HG03280 (cell line): ENCODE measurements around the gene SFMBT2.

Experiments
- ATAC-seq: cut with Tn5 transposase; IDR thresholded peaks from one replicate; pipeline ENCODE4 v1.9.1; 2021; ENCODE audit warnings: mild to moderate bottlenecking, moderate library complexity; ENCODE audit not compliant: unreplicated experiment

SFMBT2 gene

GRCh38 chr10:7161484-7162250 lies 249.2 kb downstream of the SFMBT2 start:
- no peak for ATAC-seq

- no peak for ATAC-seq
These were observed 250.9 kb downstream of the SFMBT2 start for GRCh38 chr10:7159928-7160327.

- ATAC-seq: no peak
These were observed 251.3 kb downstream of the SFMBT2 start for GRCh38 chr10:7159517-7159916.

GRCh38 chr10:7157091-7157490 lies 253.7 kb downstream of the SFMBT2 start:
- ATAC-seq: no peak

- no peak for ATAC-seq
These were observed 257.1 kb downstream of the SFMBT2 start for GRCh38 chr10:7153750-7154149.

GRCh38 chr10:7152982-7153381 lies 257.9 kb downstream of the SFMBT2 start:
- ATAC-seq: no peak

- ATAC-seq: no peak
These were observed 258.5 kb downstream of the SFMBT2 start for GRCh38 chr10:7152341-7152740.

- ATAC-seq: no peak
These were observed 259.3 kb downstream of the SFMBT2 start for GRCh38 chr10:7151538-7151937.

GRCh38 chr10:7150349-7150748 lies 260.5 kb downstream of the SFMBT2 start:
- no peak for ATAC-seq

- no peak for ATAC-seq
These were observed 264.6 kb downstream of the SFMBT2 start for GRCh38 chr10:7146189-7146588.

GRCh38 chr10:7136016-7136415 lies 274.8 kb downstream of the SFMBT2 start:
- no peak for ATAC-seq

GRCh38 chr10:7135188-7135587 lies 275.6 kb downstream of the SFMBT2 start:
- no peak for ATAC-seq

- ATAC-seq: no peak
These were observed 276.4 kb downstream of the SFMBT2 start for GRCh38 chr10:7134448-7134847.

GRCh38 chr10:7133958-7134357 lies 276.9 kb downstream of the SFMBT2 start:
- no peak for ATAC-seq

- ATAC-seq: no peak
These were observed 277.6 kb downstream of the SFMBT2 start for GRCh38 chr10:7133278-7133677.

GRCh38 chr10:7130191-7130911 lies 280.5 kb downstream of the SFMBT2 start:
- no peak for ATAC-seq

- ATAC-seq: no peak
These were observed 287.1 kb downstream of the SFMBT2 start for GRCh38 chr10:7123774-7124173.

- ATAC-seq: no peak
These were observed 288.3 kb downstream of the SFMBT2 start for GRCh38 chr10:7122561-7122960.

- peak; percentile 55 for ATAC-seq
These were observed 289.6 kb downstream of the SFMBT2 start for GRCh38 chr10:7121154-7121797.

GRCh38 chr10:7119325-7120015 lies 291.4 kb downstream of the SFMBT2 start:
- no peak for ATAC-seq
